NT2/D1 (cell line): ENCODE data around the gene AURKA.

Experiments
- YY1 ChIP-seq: IDR thresholded peaks from 2 replicates; pipeline ENCODE4 v1.6.1; 2011; ENCODE audit not compliant: insufficient read length, insufficient read depth
- ZNF274 ChIP-seq: IDR thresholded peaks from 2 replicates; pipeline ENCODE4 v1.6.1; 2011; ENCODE audit warnings: mild to moderate bottlenecking, low read depth, low read length

GRCh38 chr20:56343861-56344381 lies 48.1 kb downstream of the AURKA start:
- no peak for TF ChIP-seq YY1
- TF ChIP-seq ZNF274: no peak
